22Rv1 (cell line): ENCODE results near the gene PDPR.
"Not testable (repeated sequence)": the region's sequence is repeated elsewhere in the genome, so short reads cannot be mapped to it uniquely, and the experiment has no call there.

Source experiments
- ZFX ChIP-seq: fragments of 450-650 bp; IDR thresholded peaks from 2 replicates; pipeline ENCODE4 v1.6.1; 2017; ENCODE audit warnings: antibody characterized with exemption, borderline replicate concordance
- TF ChIP-seq, protein P1 (sequence below): fragments of 450-650 bp; IDR thresholded peaks from 2 replicates; pipeline ENCODE4 v1.5.1; 2017; ENCODE audit warnings: mild to moderate bottlenecking

DNA sequence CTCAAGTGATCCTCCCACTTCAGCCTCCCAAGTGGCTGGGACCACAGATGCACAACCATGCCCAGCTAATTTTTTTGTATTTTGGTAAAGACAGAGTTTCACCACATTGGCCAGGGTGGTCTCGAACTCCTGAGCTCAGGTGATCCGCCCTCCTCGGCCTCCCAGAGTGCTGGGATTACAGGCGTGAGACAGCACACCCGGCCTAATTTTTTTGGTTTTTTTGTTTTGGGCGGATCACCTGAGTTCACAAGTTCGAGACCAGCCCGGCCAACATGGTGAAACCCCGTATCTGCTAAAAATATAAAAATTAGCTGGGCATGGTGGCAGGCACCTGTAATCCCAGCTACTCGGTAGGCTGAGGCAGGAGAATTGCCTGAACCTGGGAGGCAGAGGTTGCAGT is 40.6 kb downstream of the PDPR start:
- TF ChIP-seq, protein P1, sequence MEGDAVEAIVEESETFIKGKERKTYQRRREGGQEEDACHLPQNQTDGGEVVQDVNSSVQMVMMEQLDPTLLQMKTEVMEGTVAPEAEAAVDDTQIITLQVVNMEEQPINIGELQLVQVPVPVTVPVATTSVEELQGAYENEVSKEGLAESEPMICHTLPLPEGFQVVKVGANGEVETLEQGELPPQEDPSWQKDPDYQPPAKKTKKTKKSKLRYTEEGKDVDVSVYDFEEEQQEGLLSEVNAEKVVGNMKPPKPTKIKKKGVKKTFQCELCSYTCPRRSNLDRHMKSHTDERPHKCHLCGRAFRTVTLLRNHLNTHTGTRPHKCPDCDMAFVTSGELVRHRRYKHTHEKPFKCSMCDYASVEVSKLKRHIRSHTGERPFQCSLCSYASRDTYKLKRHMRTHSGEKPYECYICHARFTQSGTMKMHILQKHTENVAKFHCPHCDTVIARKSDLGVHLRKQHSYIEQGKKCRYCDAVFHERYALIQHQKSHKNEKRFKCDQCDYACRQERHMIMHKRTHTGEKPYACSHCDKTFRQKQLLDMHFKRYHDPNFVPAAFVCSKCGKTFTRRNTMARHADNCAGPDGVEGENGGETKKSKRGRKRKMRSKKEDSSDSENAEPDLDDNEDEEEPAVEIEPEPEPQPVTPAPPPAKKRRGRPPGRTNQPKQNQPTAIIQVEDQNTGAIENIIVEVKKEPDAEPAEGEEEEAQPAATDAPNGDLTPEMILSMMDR, result not testable (repeated sequence)
- TF ChIP-seq ZFX, result not testable (repeated sequence)
